Frontal cortex (tissue), 4 donors: Measurements from ENCODE around the gene DNAH7. TPM values are rescaled to one million over a fixed set of nuclear protein-coding genes. Genes with fewer than 3 reads are reported as not detected.
"Not testable (repeated sequence)": the region's sequence is repeated elsewhere in the genome, so short reads cannot be mapped to it uniquely, and the experiment has no call there.

Experiments used
- DNase-seq, 2 donors: peaks; one replicate each; pipeline ENCODE4 v3.0.0; 2012; ENCODE audit warnings: low spot score in 2 of 2
- FAIRE-seq: peaks from 2 replicates; lab custom pipeline; 2012; peaks lifted over from hg19 to GRCh38; lab: Jason Lieb, UNC
- total RNA-seq: library from RNA; depleted of rRNA; stranded (reverse); fragments of >200 nt; gene quantifications from one replicate; pipeline ENCODE4 v1.2.3, GENCODE V29; 2014
- donor health status: control.
- donor health status: control.
- donor health status: control.

The DNAH7 gene
- total RNA-seq, 1 donor from 2014 or later, result 11.4 TPM

GRCh38 chr2:195695002-195695631 is 373.5 kb downstream of the DNAH7 start:
- no peak for FAIRE-seq
- no peak for DNase-seq

GRCh38 chr2:195694553-195694952 is 374.1 kb downstream of the DNAH7 start:
- FAIRE-seq (no peak), DNase-seq (no peak)

- not testable (repeated sequence) for FAIRE-seq, DNase-seq
Observed at GRCh38 chr2:195692531-195692930, 376.1 kb downstream of the DNAH7 start.

Other genes starting within 250 kb of the DNAH7 start
- gene STK17B, start 102.7 kb upstream of the DNAH7 start, total RNA-seq, result 6.1 TPM